Measurements from ENCODE around the gene TMC7. TPM values are rescaled to one million over a fixed set of nuclear protein-coding genes. Genes with fewer than 3 reads are reported as not detected.

The TMC7 gene
- polyA plus RNA-seq, 1 of the 3 experiments (the other 2 are of a cell fraction): 0.66 TPM

DNA sequence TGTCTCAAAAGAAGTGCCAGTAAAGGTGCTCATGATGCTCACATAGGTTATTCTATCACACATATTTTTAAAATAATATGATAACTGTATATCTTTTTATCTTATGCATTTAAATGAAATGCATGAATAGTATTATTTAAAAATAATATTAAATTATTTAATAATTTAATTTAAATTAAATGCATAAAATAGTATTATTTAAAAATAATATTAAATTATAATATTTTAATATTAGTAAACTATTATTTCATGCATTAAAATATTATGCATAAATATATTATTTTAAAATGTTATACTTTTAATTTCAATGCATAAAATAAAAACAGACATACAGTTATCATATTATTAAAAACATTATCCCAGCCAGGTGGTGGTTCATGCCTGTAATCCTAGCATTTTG is 33.4 kb downstream of the TMC7 start:
- Histone ChIP-seq H3K27ac (ENCODE audit: low read depth in 2 of 2, low read length in 1 of 2) (no peak overlapping the region), H3K4me2 (no peak overlapping the region), H2AFZ (ENCODE audit: low read depth) (no peak overlapping the region), H3K4me3 (ENCODE audit: low read depth in 2 of 2, low read length in 1 of 2) (no peak overlapping the region), H3F3A (replicated peaks; ENCODE audit: insufficient read depth) (no peaks in the 10 kb centered on the region), H3K4me1 (ENCODE audit: control insufficient read depth in 1 of 2, insufficient read depth in 2 of 2, low read depth in 1 of 2, low read length in 1 of 2) (no peaks in the 10 kb centered on the region), H3K9me3 (no peaks in the 10 kb centered on the region), H4K20me1 (ENCODE audit: insufficient read depth) (no peaks in the 10 kb centered on the region), H3K9me2 (no peaks in the 10 kb centered on the region), H3K79me2 (ENCODE audit: insufficient read depth) (no peaks in the 10 kb centered on the region), H3K9ac (no peak overlapping the region), H3K27me3 (ENCODE audit: insufficient read depth) (no peaks in the 10 kb centered on the region), H3K36me3 (replicated peaks in 1 of 2; ENCODE audit: control insufficient read depth in 1 of 2, insufficient read depth in 2 of 2, low read length in 1 of 2) (peaks cover 0 to 4% of the 10 kb centered on the region in 2 experiments)
- no peak for TF ChIP-seq TCF12 (IDR thresholded peaks at IDR 0.05)
- no peak for TF ChIP-seq EZH2phosphoT487 (IDR thresholded peaks at IDR 0.05; ENCODE audit: borderline replicate concordance, low read depth)
- no peak for TF ChIP-seq EP300 (IDR thresholded peaks at IDR 0.05; ENCODE audit: borderline replicate concordance in 1 of 2, low read depth in 1 of 2, low read length in 1 of 2)
- no peak for TF ChIP-seq ELF1 (IDR thresholded peaks at IDR 0.05)
- TF ChIP-seq, protein P1, sequence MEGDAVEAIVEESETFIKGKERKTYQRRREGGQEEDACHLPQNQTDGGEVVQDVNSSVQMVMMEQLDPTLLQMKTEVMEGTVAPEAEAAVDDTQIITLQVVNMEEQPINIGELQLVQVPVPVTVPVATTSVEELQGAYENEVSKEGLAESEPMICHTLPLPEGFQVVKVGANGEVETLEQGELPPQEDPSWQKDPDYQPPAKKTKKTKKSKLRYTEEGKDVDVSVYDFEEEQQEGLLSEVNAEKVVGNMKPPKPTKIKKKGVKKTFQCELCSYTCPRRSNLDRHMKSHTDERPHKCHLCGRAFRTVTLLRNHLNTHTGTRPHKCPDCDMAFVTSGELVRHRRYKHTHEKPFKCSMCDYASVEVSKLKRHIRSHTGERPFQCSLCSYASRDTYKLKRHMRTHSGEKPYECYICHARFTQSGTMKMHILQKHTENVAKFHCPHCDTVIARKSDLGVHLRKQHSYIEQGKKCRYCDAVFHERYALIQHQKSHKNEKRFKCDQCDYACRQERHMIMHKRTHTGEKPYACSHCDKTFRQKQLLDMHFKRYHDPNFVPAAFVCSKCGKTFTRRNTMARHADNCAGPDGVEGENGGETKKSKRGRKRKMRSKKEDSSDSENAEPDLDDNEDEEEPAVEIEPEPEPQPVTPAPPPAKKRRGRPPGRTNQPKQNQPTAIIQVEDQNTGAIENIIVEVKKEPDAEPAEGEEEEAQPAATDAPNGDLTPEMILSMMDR (IDR thresholded peaks at IDR 0.05): no peak
- TF ChIP-seq TEAD4 (IDR thresholded peaks at IDR 0.05; ENCODE audit: borderline replicate concordance, insufficient read depth): no peak
- no peak for TF ChIP-seq POLR2AphosphoS5 (IDR thresholded peaks at IDR 0.05; ENCODE audit: low read depth, low read length)
- TF ChIP-seq NFIC (IDR thresholded peaks at IDR 0.05; ENCODE audit: borderline replicate concordance): no peak
- no peak for TF ChIP-seq RXRA (IDR thresholded peaks at IDR 0.05; ENCODE audit: borderline replicate concordance, low read depth)
- no peak for TF ChIP-seq MAX (IDR thresholded peaks at IDR 0.05; ENCODE audit: low read depth)
- no peak for TF ChIP-seq CHD2 (IDR thresholded peaks at IDR 0.05; ENCODE audit: low read length, partially characterized antibody)
- POLR2A ChIA-PET: no interaction called here
- DNase-seq: no peak
- CTCF ChIA-PET: no interaction called here

GRCh38 chr16:19020689-19021088 is 37.0 kb downstream of the TMC7 start:
- TF ChIP-seq, protein P1 (IDR thresholded peaks at IDR 0.05): no peak
- TF ChIP-seq NRF1 (IDR thresholded peaks at IDR 0.05; ENCODE audit: low read depth, low read length): no peak
- no peak for TF ChIP-seq FOXJ3 (CRISPR knock-in tag; IDR thresholded peaks at IDR 0.05)
- no peak for TF ChIP-seq MXI1 (IDR thresholded peaks at IDR 0.05; ENCODE audit: low read depth, low read length)
- TF ChIP-seq, protein P2, sequence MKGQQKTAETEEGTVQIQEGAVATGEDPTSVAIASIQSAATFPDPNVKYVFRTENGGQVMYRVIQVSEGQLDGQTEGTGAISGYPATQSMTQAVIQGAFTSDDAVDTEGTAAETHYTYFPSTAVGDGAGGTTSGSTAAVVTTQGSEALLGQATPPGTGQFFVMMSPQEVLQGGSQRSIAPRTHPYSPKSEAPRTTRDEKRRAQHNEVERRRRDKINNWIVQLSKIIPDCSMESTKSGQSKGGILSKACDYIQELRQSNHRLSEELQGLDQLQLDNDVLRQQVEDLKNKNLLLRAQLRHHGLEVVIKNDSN (IDR thresholded peaks at IDR 0.05; ENCODE audit: borderline replicate concordance, low read depth): no peak
- TF ChIP-seq ELF1 (IDR thresholded peaks at IDR 0.05): no peak
- TF ChIP-seq FOXM1 (IDR thresholded peaks at IDR 0.05; ENCODE audit: low read depth): no peak
- TF ChIP-seq JUND (IDR thresholded peaks at IDR 0.05): no peak
- TF ChIP-seq TAF1 (IDR thresholded peaks at IDR 0.05; ENCODE audit: borderline replicate concordance, low read depth, low read length): no peak
- no peak for TF ChIP-seq EZH2phosphoT487 (IDR thresholded peaks at IDR 0.05; ENCODE audit: borderline replicate concordance, low read depth)
- TF ChIP-seq RAD21 (IDR thresholded peaks at IDR 0.05; ENCODE audit: low read length): no peak
- TF ChIP-seq RXRA (IDR thresholded peaks at IDR 0.05; ENCODE audit: borderline replicate concordance, low read depth): no peak
- Histone ChIP-seq H3K9ac (no peak overlapping the region), H2AFZ (ENCODE audit: low read depth) (no peak overlapping the region), H3K9me3 (no peaks in the 10 kb centered on the region), H4K20me1 (ENCODE audit: insufficient read depth) (no peaks in the 10 kb centered on the region), H3K4me1 (ENCODE audit: control insufficient read depth in 1 of 2, insufficient read depth in 2 of 2, low read depth in 1 of 2, low read length in 1 of 2) (no peaks in the 10 kb centered on the region), H3K27ac (ENCODE audit: low read depth in 2 of 2, low read length in 1 of 2) (no peak overlapping the region), H3K79me2 (ENCODE audit: insufficient read depth) (no peaks in the 10 kb centered on the region), H3F3A (replicated peaks; ENCODE audit: insufficient read depth) (no peaks in the 10 kb centered on the region), H3K27me3 (ENCODE audit: insufficient read depth) (no peaks in the 10 kb centered on the region), H3K36me3 (replicated peaks in 1 of 2; ENCODE audit: control insufficient read depth in 1 of 2, insufficient read depth in 2 of 2, low read length in 1 of 2) (peaks cover 0 to 4% of the 10 kb centered on the region in 2 experiments), H3K4me2 (no peak overlapping the region), H3K4me3 (ENCODE audit: low read depth in 2 of 2, low read length in 1 of 2) (no peak overlapping the region), H3K9me2 (no peaks in the 10 kb centered on the region)
- CTCF ChIA-PET: interaction anchor here (1.1 kb wide), 1 partner anchor 10 kb away, joined by 3 read pairs; no protein-coding TSS in a partner anchor
- POLR2A ChIA-PET: no interaction called here
- WGBS (ENCODE audit: low lambda C conversion rate): 86% methylated on average over 4 of the region's 4 CpGs
- DNase-seq: no peak

All from SK-N-SH (cell line).